ENCODE measurements around the gene CCDC154. TPM values are rescaled to one million over a fixed set of nuclear protein-coding genes. Genes with fewer than 3 reads are reported as not detected.
A peak's percentile ranks its signal among the peaks of the same experiment; 100 is the strongest.

Gene CCDC154
- total and polyA plus RNA-seq, 9 of the 15 experiments (the other 6 are each of a cell fraction or from before 2014, with no cell fraction given): 0.15 to 1.4 (median 0.20) TPM; not detected in 5

DNA sequence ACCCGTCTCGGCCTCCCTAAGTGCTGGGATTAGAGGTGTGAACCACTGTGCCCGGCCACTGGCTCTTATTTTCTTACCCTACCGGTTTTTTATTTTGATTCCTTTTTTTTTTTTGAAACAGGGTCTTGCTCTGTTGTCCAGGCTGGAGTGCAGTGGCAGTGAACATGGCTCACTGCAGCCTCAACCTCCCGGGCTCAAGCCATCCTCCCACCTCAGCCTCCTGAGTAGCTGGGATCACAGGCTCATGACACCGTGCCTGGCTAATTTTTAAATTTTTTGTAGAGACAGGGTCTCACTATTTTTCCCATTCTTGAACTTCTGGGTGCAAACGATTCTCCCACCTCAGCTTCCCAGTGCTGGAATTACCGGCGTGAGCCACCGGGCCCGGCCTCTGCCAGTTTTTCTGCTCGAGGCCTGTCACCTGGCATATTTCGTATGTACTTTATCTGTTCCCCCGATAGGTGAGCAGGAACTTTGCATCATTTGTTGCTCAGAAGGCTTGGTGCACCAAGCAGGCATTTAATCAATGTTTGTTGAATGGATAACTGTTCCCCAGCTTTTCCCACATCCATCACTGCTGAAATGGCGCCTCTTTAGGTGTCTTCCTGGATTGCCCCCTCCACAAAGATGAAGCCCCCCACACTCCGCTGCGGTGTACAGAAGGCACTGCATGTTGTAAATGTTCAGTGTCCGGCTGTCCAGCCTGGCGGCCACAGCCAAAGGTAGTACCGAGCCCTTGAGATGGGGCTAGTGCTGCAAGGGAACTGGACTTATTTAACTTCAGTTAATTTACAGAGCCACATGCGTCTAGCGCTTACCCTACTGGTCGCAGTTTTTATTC, 47.9 kb upstream of the CCDC154 start:
- H3K9ac ChIP-seq (ENCODE audit: insufficient read depth in 1 of 2, low read depth in 2 of 2, low read length in 2 of 2): peak overlapping the region; percentile 78 to 99
- intact Hi-C loops (cut with micrococcal nuclease) (no loop called here), in situ Hi-C loops (cut with MboI) (no loop called here)
- peaks cover 16 to 61% of the 10 kb centered on the region in 2 experiments; a peak in 3 of 5 replicates for H3K4me1 ChIP-seq (replicated peaks in 1 of 2; ENCODE audit: control insufficient read depth in 2 of 2, insufficient read depth in 2 of 2, low read length in 2 of 2)
- peak overlapping the region; percentile 98 for H2AFZ ChIP-seq (ENCODE audit: low read depth, low read length)
- H3K27ac ChIP-seq (ENCODE audit: extremely low read depth, low read depth, low read length): peak overlapping the region; percentile 94
- BruUV-seq (replicated peaks): TSS peak; percentile 96
- WGBS (ENCODE audit: insufficient coverage, low coverage, missing lambda C conversion rate): 63% methylated on average over 23 of the region's 23 CpGs
- H3K9me3 ChIP-seq (replicated peaks; ENCODE audit: control insufficient read depth, insufficient read depth, low read depth, low read length): no peaks in the 10 kb centered on the region
- H3K36me3 ChIP-seq (ENCODE audit: control insufficient read depth, insufficient read depth, low read length): peaks cover 33% of the 10 kb centered on the region; the same call in 2 of the 3 replicates
- ChIA-PET POLR2A (interaction anchor here (0.5 to 2.6 kb wide), 8 partner anchors 9 to 231 kb away, joined by 3 to 13 read pairs (median 3); partner anchors contain the start of gene MAPK8IP3), CTCF (ENCODE audit: low intra/inter-chr PET ratio) (no interaction called here)
- ATAC-seq (peak; percentile 6), DNase-seq (ENCODE audit: extremely low read depth in 1 of 4, low spot score in 3 of 4) (peak in 1 of 4 experiments; percentile 18), FAIRE-seq (no peak)
- no peaks in the 10 kb centered on the region for H3K27me3 ChIP-seq (ENCODE audit: control insufficient read depth in 2 of 2, insufficient read depth in 2 of 2, low read length in 2 of 2)
- H3K9me1 ChIP-seq (ENCODE audit: control insufficient read depth, insufficient read depth, low read length): no peaks in the 10 kb centered on the region
- peaks cover 32% of the 10 kb centered on the region for H3K79me2 ChIP-seq (ENCODE audit: control insufficient read depth, insufficient read depth, low read length)
- peaks cover 7% of the 10 kb centered on the region; the same call in 1 of the 2 replicates for H4K20me1 ChIP-seq (replicated peaks; ENCODE audit: control insufficient read depth, insufficient read depth, low read length)
- peak overlapping the region; percentile 83 for H3K4me2 ChIP-seq (ENCODE audit: insufficient read depth, low read length)
- peak overlapping the region; percentile 92 for H3K4me3 ChIP-seq
- TF ChIP-seq NFRKB (IDR thresholded peaks at IDR 0.05; ENCODE audit: low read depth) (0 out of 2 replicates have a peak, but pooled peaks have one; percentile 36), ZNF121 (CRISPR knock-in tag; conservative IDR thresholded peaks at IDR 0.05) (peak; percentile 93), KDM1A (IDR thresholded peaks at IDR 0.05) (no peak), PML (IDR thresholded peaks at IDR 0.05; ENCODE audit: low read length) (0 out of 2 replicates have a peak, but pooled peaks have one; percentile 24), MCM2 (IDR thresholded peaks at IDR 0.05; ENCODE audit: low read depth) (no peak), MECOM (CRISPR knock-in tag; IDR thresholded peaks at IDR 0.05) (no peak), C11orf30 (IDR thresholded peaks at IDR 0.05; ENCODE audit: low read depth) (no peak), LCOR (CRISPR knock-in tag; IDR thresholded peaks at IDR 0.05) (0 out of 2 replicates have a peak, but pooled peaks have one; percentile 54), FOXK1 (CRISPR knock-in tag; IDR thresholded peaks at IDR 0.05; ENCODE audit: borderline replicate concordance) (peak; percentile 93; the same call in 1 of the 2 replicates), RFX5 (IDR thresholded peaks at IDR 0.05; ENCODE audit: low read depth, low read length) (0 out of 2 replicates have a peak, but pooled peaks have one; percentile 39), NFXL1 (CRISPR knock-in tag; IDR thresholded peaks at IDR 0.05) (no peak), ZNF75A (CRISPR knock-in tag; IDR thresholded peaks at IDR 0.05) (peak; percentile 84), KAT7 (CRISPR knock-in tag; IDR thresholded peaks at IDR 0.05; ENCODE audit: borderline replicate concordance) (peak; percentile 76; the same call in 1 of the 2 replicates), RNF2 (IDR thresholded peaks at IDR 0.05) (peak; percentile 11; the same call in 1 of the 2 replicates)
- TF ChIP-seq, protein P1, sequence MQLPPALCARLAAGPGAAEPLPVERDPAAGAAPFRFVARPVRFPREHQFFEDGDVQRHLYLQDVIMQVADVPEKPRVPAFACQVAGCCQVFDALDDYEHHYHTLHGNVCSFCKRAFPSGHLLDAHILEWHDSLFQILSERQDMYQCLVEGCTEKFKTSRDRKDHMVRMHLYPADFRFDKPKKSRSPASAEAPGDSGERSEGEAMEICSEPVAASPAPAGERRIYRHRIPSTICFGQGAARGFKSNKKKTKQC (CRISPR knock-in tag; IDR thresholded peaks at IDR 0.05): peak; percentile 67; the same call in 1 of the 2 replicates
- TF ChIP-seq, protein P2, sequence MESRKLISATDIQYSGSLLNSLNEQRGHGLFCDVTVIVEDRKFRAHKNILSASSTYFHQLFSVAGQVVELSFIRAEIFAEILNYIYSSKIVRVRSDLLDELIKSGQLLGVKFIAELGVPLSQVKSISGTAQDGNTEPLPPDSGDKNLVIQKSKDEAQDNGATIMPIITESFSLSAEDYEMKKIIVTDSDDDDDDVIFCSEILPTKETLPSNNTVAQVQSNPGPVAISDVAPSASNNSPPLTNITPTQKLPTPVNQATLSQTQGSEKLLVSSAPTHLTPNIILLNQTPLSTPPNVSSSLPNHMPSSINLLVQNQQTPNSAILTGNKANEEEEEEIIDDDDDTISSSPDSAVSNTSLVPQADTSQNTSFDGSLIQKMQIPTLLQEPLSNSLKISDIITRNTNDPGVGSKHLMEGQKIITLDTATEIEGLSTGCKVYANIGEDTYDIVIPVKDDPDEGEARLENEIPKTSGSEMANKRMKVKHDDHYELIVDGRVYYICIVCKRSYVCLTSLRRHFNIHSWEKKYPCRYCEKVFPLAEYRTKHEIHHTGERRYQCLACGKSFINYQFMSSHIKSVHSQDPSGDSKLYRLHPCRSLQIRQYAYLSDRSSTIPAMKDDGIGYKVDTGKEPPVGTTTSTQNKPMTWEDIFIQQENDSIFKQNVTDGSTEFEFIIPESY (CRISPR knock-in tag; IDR thresholded peaks at IDR 0.05): 0 out of 2 replicates have a peak, but pooled peaks have one; percentile 28
- TF ChIP-seq, protein P3, sequence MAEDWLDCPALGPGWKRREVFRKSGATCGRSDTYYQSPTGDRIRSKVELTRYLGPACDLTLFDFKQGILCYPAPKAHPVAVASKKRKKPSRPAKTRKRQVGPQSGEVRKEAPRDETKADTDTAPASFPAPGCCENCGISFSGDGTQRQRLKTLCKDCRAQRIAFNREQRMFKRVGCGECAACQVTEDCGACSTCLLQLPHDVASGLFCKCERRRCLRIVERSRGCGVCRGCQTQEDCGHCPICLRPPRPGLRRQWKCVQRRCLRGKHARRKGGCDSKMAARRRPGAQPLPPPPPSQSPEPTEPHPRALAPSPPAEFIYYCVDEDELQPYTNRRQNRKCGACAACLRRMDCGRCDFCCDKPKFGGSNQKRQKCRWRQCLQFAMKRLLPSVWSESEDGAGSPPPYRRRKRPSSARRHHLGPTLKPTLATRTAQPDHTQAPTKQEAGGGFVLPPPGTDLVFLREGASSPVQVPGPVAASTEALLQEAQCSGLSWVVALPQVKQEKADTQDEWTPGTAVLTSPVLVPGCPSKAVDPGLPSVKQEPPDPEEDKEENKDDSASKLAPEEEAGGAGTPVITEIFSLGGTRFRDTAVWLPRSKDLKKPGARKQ (CRISPR knock-in tag; IDR thresholded peaks at IDR 0.05): 0 out of 2 replicates have a peak, but pooled peaks have one; percentile 16
